ENCODE data around the gene KANSL1.

GRCh38 chr17:46003907-46004748 lies 189.1 kb downstream of the KANSL1 start:
- TF ChIP-seq CTCF (conservative IDR thresholded peaks at IDR 0.05; ENCODE audit: low read depth in 2 of 2) (no peak), REST (IDR thresholded peaks at IDR 0.05; ENCODE audit: unreplicated experiment) (no peak), CREB1 (CRISPR knock-in tag; IDR thresholded peaks at IDR 0.05; ENCODE audit: low read depth) (no peak), POLR2AphosphoS5 (IDR thresholded peaks at IDR 0.05; ENCODE audit: low read depth) (no peak), EZH2 (IDR thresholded peaks at IDR 0.05; ENCODE audit: low read depth, unreplicated experiment) (no peak)
